Stimulated activated CD4-positive, alpha-beta T cell treated with anti-CD3 and anti-CD28 coated beads, Interleukin-12 subunit alpha, Interleukin-12 subunit beta, amount 100 ng/mL, for 24 hours (primary cell): ENCODE results near the gene EPHA5.
"Not testable (repeated sequence)": the region's sequence is repeated elsewhere in the genome, so short reads cannot be mapped to it uniquely, and the experiment has no call there.

Experiments used
- DNase-seq, 2 experiments: peaks; one replicate each; pipeline ENCODE4 v3.0.0-alpha.2; 2020; ENCODE audit warnings: low read depth in 2 of 2

Gene EPHA5

DNA sequence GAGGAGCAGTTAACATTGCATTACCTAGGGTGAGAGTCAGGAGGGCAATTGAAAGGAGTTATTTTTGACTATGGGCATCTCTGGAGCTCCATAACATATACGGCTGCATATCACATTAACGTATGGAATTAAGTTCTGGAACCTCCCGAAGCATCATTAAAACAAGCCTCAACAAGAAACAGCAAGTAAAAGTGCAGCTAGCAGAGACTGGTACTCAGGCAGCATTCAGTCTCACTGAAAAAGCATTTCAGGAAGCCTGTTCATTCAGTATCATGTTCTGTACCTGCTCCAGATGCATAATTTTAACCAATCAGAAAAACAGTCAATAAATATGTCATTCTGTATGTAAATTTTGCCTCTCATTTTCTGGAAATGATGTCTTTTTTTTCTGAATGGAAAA is 299.6 kb downstream of the EPHA5 start:
- DNase-seq = no peak

DNA sequence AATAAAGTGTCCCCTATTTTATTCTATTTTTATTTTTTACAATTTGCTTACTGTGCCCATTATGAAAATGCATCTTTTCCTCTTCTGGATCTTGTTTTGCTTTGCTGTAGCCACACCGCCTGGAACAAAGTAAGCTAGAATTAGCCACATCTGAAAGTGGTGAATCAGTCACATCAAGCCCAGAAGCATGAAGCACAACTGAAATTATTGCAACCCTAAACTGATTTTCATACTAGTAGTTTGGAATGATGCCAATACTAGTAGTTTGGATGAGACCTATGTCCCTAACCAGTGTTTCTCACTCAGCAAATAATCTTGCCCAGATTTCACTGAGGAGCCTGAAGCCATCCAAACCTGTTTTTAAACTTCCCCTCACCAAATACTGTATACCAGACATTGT is 303.0 kb downstream of the EPHA5 start:
- no peak for DNase-seq

DNA sequence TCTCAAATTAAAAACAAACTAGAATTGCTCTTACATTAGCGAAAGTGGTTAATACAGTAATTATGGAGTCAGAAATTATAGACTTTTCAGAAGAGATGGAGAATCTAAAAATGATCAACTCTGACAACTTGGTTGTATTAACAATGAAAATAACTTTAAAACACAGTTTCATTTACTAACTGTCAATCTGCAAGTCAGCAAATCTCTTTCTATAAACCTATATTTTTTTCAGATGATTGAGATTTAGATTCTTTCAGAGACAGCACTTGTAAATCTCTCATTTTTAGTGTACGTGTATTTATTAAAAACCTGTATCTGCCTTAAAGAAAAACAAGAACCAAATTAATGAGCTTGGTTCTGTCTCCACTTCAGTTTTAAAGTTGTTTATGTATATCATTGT is 311.4 kb downstream of the EPHA5 start:
- DNase-seq = no peak

DNA sequence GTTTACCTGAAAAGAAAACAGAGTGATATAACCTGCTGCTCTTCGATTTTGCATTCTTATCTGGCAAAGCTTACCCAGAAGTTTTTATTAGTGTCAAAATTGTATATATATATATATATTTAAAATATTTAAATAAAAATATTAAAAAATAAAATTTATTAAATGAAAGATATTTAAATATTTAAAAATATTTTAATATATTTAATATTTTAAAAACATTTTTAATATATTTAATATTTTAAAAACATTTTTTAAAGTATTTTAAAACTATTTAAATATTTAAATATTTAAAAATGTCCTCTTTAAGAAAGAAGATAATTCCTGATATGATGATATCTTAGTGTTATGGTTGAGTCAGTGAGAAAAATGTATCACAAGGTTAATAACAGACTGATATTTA is 317.2 kb downstream of the EPHA5 start:
- no peak for DNase-seq

DNA sequence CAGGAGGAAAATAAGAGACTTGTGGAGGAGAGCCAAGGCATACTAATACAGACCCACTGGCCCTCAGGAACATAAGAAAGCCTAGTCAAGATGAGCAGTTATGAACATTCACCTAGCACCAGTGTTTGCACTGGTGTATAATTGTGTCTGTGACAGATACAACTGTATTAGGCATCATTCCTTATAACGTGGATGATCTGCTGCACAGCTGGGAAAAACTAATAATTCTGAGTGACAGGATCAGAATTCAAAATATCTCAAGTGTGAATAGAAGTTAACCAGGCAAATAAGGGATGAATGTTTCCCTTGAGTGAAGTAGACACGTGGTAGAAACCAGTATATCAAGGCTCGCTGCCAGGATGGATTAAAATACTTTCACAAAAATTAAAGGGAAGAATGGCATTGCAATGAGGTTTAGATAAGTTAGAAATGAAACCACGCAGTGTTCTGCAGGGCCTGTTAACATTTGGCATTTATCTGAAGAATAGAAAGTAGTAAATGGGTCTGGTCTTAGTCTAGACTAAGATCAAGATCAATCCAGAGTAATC is 325.9 kb downstream of the EPHA5 start:
- DNase-seq = no peak

DNA sequence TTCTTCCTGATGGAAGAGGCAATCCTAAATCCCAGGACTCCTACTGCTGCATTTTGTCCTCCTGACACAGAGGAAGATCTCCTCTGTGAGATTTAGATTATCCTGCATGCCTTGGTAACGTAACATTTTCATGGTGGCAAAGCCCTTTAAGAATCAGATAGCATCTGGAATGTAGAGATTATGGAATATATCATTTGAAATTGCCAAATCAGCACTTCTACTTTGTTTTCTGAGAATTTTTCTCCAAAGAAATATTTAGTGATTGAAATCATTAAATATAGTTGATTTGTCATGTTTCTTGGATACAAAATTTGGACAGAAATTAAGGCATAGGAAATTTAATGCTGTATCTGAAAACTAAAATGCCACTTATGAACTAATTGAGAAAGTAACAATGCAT is 326.9 kb downstream of the EPHA5 start:
- no peak for DNase-seq

DNA sequence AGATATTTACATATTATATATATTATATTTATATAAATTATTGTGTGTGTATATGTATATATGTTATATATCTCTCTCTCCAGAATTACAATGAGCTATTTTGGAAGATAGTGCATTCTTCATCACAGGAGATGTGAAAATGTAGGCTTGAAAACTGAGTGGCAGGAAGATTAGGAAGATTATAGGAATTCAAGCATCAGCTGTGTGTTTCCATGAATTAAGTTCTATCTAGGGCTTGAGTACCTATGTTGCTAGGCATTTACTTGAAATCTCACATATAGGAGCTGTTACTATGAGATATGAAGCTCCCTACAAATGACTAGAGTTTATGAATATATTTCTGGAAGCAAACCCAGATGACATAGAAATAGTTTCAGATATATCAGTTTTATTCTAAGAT is 328.7 kb downstream of the EPHA5 start:
- no peak for DNase-seq

DNA sequence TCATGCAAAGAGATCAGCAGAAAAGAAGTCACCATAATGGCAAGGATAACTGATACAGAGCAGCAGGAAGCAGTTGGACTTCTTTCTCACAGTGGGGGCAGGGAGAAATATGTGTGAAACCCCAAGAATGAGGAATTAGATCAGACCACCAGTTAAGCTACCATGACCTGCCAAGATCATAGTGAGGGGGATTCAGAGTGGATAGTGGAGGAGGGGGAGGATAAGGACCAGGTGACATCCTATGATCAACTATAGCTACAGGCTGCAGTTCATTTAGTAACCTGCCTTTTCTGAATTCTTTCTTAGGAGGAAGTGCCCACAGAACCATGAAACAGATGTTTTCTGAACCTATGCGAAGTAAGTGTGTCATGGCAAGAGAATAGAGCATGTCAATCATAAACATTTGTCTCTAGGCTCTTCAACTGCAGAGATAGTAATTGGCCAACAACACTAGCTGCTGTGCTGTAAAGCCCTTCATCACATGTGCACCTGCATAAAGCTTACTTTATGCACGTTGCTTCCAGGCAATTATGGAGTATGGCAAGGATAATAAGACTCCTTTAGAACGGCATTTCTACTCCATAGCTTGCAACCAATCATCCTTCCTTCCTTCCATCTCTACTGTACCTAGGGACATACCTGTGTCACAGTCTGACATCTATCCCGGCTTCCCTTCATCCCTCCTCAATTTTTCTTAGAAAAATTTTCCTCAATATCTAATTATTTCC is 329.7 kb downstream of the EPHA5 start:
- no peak for DNase-seq

DNA sequence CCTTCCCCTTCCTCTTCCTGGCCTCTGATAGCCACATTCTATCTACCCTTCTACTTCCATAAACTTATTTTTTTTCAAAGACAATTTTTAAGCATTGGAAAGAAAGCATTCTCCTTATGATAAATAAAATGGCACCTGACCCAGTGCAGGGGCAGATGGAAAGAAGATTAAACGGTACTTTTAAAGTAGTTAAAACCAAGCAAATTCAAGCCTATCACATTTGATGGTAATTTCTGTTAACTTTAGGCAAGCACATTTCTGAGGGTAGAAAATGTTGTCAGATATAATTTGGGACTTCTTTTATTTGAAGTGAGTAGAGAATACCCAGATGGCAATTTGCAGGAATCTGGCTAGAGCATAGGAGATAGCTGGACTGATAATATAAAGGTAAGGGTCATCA is 332.9 kb downstream of the EPHA5 start:
- DNase-seq = no peak

DNA sequence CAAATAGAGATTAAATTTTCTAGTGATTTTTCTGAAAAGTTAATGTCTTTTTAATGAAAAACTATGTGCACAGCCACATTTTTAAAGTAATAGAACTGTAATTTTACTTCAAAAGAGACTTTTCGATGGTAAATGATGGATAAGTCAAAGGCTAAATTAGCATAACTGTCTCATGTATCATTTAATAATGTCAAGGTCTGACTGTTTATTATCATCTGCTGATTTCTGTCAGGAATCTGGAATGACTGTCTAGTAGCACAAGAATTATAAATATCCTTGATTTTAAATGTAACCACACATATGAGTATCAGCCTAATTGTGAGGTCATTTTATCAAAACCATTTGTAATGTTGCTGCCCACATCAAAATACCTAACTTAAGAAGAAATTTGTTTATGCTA is 333.8 kb downstream of the EPHA5 start:
- DNase-seq = no peak

DNA sequence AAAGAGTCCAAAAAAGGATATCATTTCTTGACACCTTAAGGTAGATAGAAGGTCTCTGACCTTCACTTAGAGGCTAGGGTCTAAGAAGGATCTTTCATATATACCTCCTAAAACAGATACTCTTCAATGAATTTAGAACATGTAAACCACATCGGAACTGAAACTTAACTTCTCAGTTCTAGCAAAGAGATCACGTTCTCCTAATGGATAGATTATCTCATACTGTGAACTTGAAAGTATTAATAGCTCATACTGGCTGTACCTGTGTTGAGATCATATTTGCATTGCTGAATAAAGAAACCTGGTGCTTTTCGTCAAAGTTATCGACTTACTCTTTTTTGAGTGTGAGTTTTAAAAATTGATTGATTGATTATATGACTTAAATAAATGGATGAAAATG is 353.8 kb downstream of the EPHA5 start:
- no peak for DNase-seq

DNA sequence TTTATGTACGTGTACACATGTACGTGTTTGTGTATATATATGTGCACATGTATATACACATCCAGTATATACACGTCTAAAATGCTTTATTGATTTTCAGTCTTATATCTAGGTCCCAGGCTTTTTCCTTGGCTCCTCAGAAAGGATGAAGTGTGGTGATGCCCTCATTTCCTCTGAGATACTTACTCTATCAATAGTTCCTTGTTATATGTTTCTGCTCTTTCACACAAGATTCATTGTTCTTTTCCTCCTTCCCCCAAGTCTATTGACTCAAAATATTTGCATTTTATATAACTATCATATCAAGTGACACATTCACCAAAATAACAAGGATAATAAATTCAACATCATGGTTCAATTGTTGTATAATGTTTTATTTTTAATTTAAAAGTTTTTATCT is 359.2 kb downstream of the EPHA5 start:
- DNase-seq = no peak

DNA sequence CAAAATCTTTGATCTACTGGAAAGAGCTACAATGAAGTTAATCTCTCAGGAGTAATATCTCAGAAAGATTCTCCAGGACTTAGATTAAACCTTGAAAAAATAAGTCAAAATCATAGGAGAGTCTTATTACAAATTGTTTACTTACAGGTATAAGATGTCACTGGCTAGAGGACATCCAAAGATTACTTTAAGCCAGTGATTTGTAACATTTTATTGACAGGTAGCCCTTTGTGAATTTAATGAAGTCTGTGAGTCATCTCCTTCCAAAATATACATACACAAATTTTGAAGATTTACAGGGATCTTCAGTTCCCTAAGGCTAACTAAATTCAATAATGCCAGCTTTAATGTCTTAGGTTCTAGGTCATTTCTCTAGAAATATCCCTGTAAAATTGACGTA is 359.7 kb downstream of the EPHA5 start:
- DNase-seq = no peak

DNA sequence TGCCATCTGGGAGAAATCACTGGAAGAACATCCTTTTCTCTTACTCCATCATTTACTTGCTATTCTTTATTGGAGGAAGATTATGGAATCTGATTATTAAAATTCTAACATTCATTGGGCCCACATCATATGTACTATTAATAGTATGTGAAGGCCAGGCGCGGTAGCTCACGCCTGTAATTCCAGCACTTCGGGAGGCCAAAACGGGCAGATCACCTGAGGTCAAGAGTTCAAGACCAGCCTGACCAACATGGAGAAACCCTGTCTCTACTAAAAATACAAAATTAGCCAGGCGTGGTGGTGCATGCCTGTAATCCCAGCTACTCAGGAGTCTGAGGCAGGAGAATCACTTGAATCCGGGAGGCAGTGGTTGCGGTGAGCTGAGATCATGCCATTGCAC is 361.7 kb downstream of the EPHA5 start:
- not testable (repeated sequence) for DNase-seq

DNA sequence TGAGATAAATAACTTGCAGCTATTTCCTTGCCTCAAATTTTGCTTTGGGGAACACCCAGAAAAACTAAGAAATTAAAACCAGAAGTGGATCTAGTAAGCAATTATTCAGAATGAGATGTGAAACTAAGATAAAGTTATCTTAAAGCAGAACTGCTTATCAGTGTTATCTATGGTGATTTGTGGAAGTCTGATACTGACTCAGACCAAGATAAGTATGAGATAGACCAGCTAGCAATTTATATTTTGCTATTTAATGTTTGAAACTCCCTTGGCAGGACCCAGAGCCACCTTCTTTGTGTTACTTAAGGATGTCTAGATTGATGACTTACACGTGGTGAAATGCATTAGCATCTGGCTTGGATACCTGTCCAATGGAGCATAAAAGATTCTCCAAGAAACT is 368.1 kb downstream of the EPHA5 start:
- DNase-seq = no peak

DNA sequence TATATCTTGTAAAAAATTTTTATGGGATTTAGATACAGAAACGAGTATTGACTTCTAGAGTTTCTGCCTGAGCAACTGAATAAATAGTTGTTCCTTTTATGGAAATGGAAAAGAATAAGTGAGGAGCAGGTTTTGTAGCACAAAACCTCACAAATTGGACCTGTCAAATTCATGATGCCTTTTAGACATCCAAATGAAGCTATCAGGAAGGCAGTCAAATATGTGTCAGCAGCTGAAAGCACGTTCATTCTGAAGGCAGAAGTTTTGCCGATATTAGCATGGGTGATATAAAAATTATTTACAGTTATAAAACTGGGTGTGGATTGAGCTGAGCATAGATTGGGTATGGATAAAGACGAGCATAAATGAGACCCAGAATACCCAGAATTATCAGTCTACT is 374.0 kb downstream of the EPHA5 start:
- DNase-seq = no peak

DNA sequence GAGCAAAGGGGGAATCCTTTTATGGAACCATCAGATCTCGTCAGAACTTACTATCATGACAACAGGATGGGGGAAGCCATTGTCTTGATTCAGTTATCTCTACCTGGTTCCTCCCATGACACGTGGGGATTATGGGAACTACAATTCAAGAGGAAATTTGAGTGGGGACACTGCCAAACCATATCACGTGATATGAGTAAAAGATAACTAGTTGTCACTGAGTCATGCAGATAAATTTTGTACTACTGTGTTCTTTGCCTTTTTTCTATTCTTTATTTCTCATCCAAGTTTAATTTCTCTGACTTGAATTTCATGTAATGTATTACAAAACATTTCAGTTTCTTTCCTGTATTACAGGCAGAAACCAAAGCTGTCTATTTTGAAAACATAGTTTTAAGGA is 383.2 kb downstream of the EPHA5 start:
- no peak for DNase-seq
